CD4-positive, alpha-beta memory T cell (primary cell): ENCODE data around the gene PINLYP. TPM values are rescaled to one million over a fixed set of nuclear protein-coding genes. Genes with fewer than 3 reads are reported as not detected.

ENCODE experiments used
- CTCF ChIA-PET: fragments of 350-600 bp; sonication (Branson Sonifier 250); formaldehyde crosslinking; loops from one replicate; lab custom pipeline; 2021; ENCODE audit warnings: inconsistent platforms; ENCODE audit not compliant: partially characterized antibody; lab: Charles Lee
- POLR2A ChIA-PET: fragments of 350-600 bp; sonication (Branson Sonifier 250); formaldehyde crosslinking; loops from one replicate; lab custom pipeline; 2021; ENCODE audit not compliant: partially characterized antibody; lab: Charles Lee
- DNase-seq, 5 donors: peaks; one replicate each; pipeline versions ENCODE4 v3.0.0 to v3.0.0-alpha.2; 2020 to 2022; ENCODE audit warnings: mixed read lengths in 1 of 5
- H3K27ac ChIP-seq: one replicate; pipeline ENCODE4 v1.7.0; 2013; ENCODE audit warnings: low read depth, low read length
- H3K27me3 ChIP-seq: 2 replicates; pipeline ENCODE4 v1.7.0; 2013; ENCODE audit warnings: mild to moderate bottlenecking, low read length, moderate library complexity; ENCODE audit not compliant: insufficient read depth
- H3K36me3 ChIP-seq: 2 replicates; pipeline ENCODE4 v1.7.0; 2013; ENCODE audit warnings: mild to moderate bottlenecking, low read length, moderate library complexity; ENCODE audit not compliant: insufficient read depth
- H3K4me1 ChIP-seq: 2 replicates; pipeline ENCODE4 v1.7.0; 2013; ENCODE audit warnings: mild to moderate bottlenecking, low read length, moderate library complexity; ENCODE audit not compliant: insufficient read depth
- H3K4me3 ChIP-seq, 2 donors: one replicate each; pipeline ENCODE4 v1.7.0; 2013; ENCODE audit warnings: low read length in 2 of 2, mild to moderate bottlenecking in 1 of 2
- H3K9me3 ChIP-seq, 2 donors: one replicate each; pipeline ENCODE4 v1.7.0; 2013; ENCODE audit warnings: low read length in 2 of 2, control low read depth in 1 of 2; ENCODE audit not compliant: control insufficient read depth in 1 of 2
- H3K27ac Mint-ChIP-seq, 7 donors: one replicate each; pipeline ENCODE4 v1.8.0; 2020 to 2021; ENCODE audit warnings: mixed read lengths in 7 of 7, mild to moderate bottlenecking in 6 of 7, inconsistent platforms in 3 of 7, moderate library complexity in 3 of 7
- H3K27me3 Mint-ChIP-seq, 2 donors: one replicate each; pipeline ENCODE4 v1.8.0; 2020 to 2021; ENCODE audit warnings: mixed read lengths in 2 of 2
- H3K36me3 Mint-ChIP-seq, 2 donors: one replicate each; pipeline ENCODE4 v1.8.0; 2020 to 2021; ENCODE audit warnings: mixed read lengths in 2 of 2, inconsistent platforms in 1 of 2, mild to moderate bottlenecking in 1 of 2
- H3K4me1 Mint-ChIP-seq, 4 donors: one replicate each; pipeline ENCODE4 v1.8.0; 2020 to 2021; ENCODE audit warnings: mixed read lengths in 4 of 4, mild to moderate bottlenecking in 1 of 4
- H3K4me3 Mint-ChIP-seq, 8 donors: one replicate each; pipeline ENCODE4 v1.8.0; 2020 to 2021; ENCODE audit warnings: mixed read lengths in 8 of 8, mild to moderate bottlenecking in 7 of 8, moderate library complexity in 6 of 8, inconsistent platforms in 3 of 8
- H3K9me3 Mint-ChIP-seq, 8 donors: one replicate each; pipeline ENCODE4 v1.8.0; 2020 to 2021; ENCODE audit warnings: mixed read lengths in 8 of 8, mild to moderate bottlenecking in 5 of 8, inconsistent platforms in 3 of 8, moderate library complexity in 1 of 8
- intact Hi-C: fragments of 100-400 bp; cut with micrococcal nuclease; formaldehyde crosslinking; loops from one replicate; pipeline ENCODE4 v1.15.1; 2023
- polyA plus RNA-seq, 2 donors: library from polyadenylated mRNA; unstranded; fragments of 300-500 nt; fragmentation: Illumina TruSeq; gene quantifications; one replicate each; pipeline ENCODE4 v1.2.3, GENCODE V29; 2021
- total RNA-seq, 2 experiments: library from RNA; stranded (reverse); gene quantifications; one replicate each; pipeline ENCODE4 v1.2.3, GENCODE V29; 2021

The PINLYP gene
- total and polyA plus RNA-seq, 4 experiments from 2014 or later: 0.33 to 1.3 (median 0.84) TPM; not detected in 1

- ChIA-PET CTCF (interaction anchor here (0.7 to 1.9 kb wide), 3 partner anchors 24 to 114 kb away, joined by 3 to 8 read pairs (median 5); no protein-coding TSS in a partner anchor), POLR2A (interaction anchor here (1.5 to 2.9 kb wide), 2 partner anchors 23 to 45 kb away, joined by 8 to 15 read pairs; partner anchors contain the start of genes IRGQ, XRCC1 and ZNF576)
- H3K4me1 ChIP-seq: peaks cover 29% of the 10 kb centered on the region
- H3K36me3 ChIP-seq: peaks cover 4% of the 10 kb centered on the region
- H3K27me3 ChIP-seq: no peaks in the 10 kb centered on the region
- intact Hi-C loops: loop anchor here (1.0 kb wide), 3 partner anchors 23 to 49 kb away; partner anchors contain the start of genes IRGQ, PINLYP, XRCC1 and ZNF576
- H3K4me3 ChIP-seq: peak overlapping the region; percentile 90 to 97
- peaks cover 2 to 8% of the 10 kb centered on the region in 2 donors for H3K36me3 Mint-ChIP-seq
- no peaks in the 10 kb centered on the region for H3K9me3 ChIP-seq
- H3K27ac ChIP-seq: peak overlapping the region; percentile 77
- H3K9me3 Mint-ChIP-seq: no peaks in the 10 kb centered on the region
- peak in 1 of 5 donors; percentile 46 for DNase-seq
- no peaks in the 10 kb centered on the region for H3K27me3 Mint-ChIP-seq
- peak overlapping the region; percentile 91 to 98 (median 95) for H3K27ac Mint-ChIP-seq
- H3K4me3 Mint-ChIP-seq: peak overlapping the region; percentile 96 to 98 (median 98)
- H3K4me1 Mint-ChIP-seq: peaks cover 11 to 39% (median 23%) of the 10 kb centered on the region in 4 donors
These were observed 43.3 kb downstream of the PINLYP start for GRCh38 chr19:43618921-43619261.

GRCh38 chr19:43619262-43620060 lies 43.9 kb downstream of the PINLYP start, which contains the start of gene ZNF428:
Gene ZNF428, minus strand, starts transcription at chr19:43619629. Its CDS starts 5,325 bp downstream, at chr19:43614304.
- intact Hi-C loops: loop anchor here (1.0 kb wide), 3 partner anchors 23 to 49 kb away; partner anchors contain the start of genes IRGQ, PINLYP, XRCC1 and ZNF576
- Mint-ChIP-seq H3K9me3 (no peaks in the 10 kb centered on the region), H3K27me3 (no peaks in the 10 kb centered on the region), H3K36me3 (peaks cover 0 to 4% of the 10 kb centered on the region in 2 donors), H3K4me1 (peaks cover 11 to 40% (median 27%) of the 10 kb centered on the region in 4 donors), H3K4me3 (peak within 1 kb of the TSS; percentile 96 to 98 (median 98)), H3K27ac (peak within 1 kb of the TSS; percentile 95 to 99 (median 98))
- no peaks in the 10 kb centered on the region for H3K27me3 ChIP-seq
- DNase-seq: peak; percentile 85 to 88 (median 88)
- CTCF ChIA-PET: no interaction called here
- H3K36me3 ChIP-seq: no peaks in the 10 kb centered on the region
- no peaks in the 10 kb centered on the region for H3K9me3 ChIP-seq
- peak within 1 kb of the TSS; percentile 90 to 97 for H3K4me3 ChIP-seq
- POLR2A ChIA-PET: interaction anchor here (0.7 to 2.9 kb wide), 7 partner anchors 23 to 345 kb away, joined by 3 to 15 read pairs (median 4); partner anchors contain the start of genes IRGQ, SMG9 and ZNF576
- H3K4me1 ChIP-seq: peaks cover 29% of the 10 kb centered on the region
- peak within 1 kb of the TSS; percentile 77 for H3K27ac ChIP-seq

DNA sequence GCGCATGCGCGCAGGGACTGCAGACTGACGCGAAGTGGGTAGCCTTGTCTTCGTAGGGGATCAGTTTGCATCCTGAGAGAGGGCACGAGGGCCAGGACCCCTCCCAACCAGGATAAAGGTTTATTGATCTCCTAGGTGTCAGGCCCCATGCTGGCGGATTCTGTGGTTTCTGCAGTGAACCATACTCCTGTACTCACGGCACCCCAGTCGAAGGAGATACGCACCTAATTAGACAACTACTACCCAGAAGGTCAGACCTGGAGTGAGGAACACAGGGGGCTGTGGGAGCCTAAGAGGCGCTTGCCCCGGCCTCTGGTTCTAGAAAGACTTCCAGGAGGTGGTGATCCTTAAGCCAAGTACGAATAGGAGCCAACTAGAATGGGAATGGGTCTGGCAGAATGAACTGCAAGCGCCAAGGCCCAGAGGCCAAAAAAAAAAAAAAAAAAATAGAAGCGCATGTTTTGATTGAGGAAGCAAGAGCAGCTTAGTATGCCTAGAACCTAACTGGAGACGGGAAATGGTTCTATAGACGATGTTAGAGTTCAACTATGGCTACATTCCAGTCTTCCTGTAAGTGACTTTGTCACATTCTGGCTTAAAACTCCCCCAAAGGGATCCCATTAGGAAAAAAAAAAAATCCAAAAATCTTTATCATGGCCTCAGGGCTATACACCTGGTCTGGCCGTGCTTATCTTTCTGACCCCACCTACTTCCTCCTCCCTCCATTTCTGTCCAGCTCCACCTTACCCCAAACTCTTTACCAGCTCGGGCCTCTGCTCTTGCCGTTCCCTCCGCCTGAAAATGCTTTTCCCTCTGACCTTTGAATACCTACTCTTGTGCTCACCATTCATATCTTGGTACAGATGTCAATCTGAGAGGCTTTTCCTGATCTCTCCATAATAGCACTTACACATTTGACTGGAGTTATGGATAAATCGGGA lies 44.7 kb downstream of the PINLYP start:
- Mint-ChIP-seq H3K4me3 (peak overlapping the region; percentile 96 to 98 (median 98)), H3K36me3 (peaks cover 0 to 4% of the 10 kb centered on the region in 2 donors), H3K27ac (peak overlapping the region; percentile 95 to 99 (median 98)), H3K4me1 (peaks cover 16 to 49% (median 33%) of the 10 kb centered on the region in 4 donors), H3K9me3 (no peaks in the 10 kb centered on the region), H3K27me3 (no peaks in the 10 kb centered on the region)
- peaks cover 36% of the 10 kb centered on the region for H3K4me1 ChIP-seq
- ChIA-PET POLR2A (interaction anchor here (0.7 to 2.9 kb wide), 8 partner anchors 24 to 346 kb away, joined by 3 to 15 read pairs (median 4); partner anchors contain the start of genes IRGQ, SMG9 and ZNF576), CTCF (interaction anchor here (1.2 to 1.4 kb wide), 2 partner anchors 58 to 84 kb away, joined by 3 read pairs; no protein-coding TSS in a partner anchor)
- intact Hi-C loops: no loop called here
- no peaks in the 10 kb centered on the region for H3K27me3 ChIP-seq
- peak in 4 of 5 donors; percentile 78 to 81 (median 80) for DNase-seq
- no peaks in the 10 kb centered on the region for H3K36me3 ChIP-seq
- no peaks in the 10 kb centered on the region for H3K9me3 ChIP-seq
- peak overlapping the region; percentile 90 to 97 for H3K4me3 ChIP-seq
- H3K27ac ChIP-seq: peak overlapping the region; percentile 77

- Mint-ChIP-seq H3K9me3 (no peaks in the 10 kb centered on the region), H3K27me3 (peaks cover 2 to 6% of the 10 kb centered on the region in 2 donors), H3K4me1 (peaks cover 16 to 49% (median 29%) of the 10 kb centered on the region in 4 donors), H3K4me3 (no peak overlapping the region), H3K36me3 (peaks cover 0 to 4% of the 10 kb centered on the region in 2 donors), H3K27ac (peak overlapping the region in 3 of 7 donors; percentile 25 to 70 (median 34))
- no peaks in the 10 kb centered on the region for H3K27me3 ChIP-seq
- no peaks in the 10 kb centered on the region for H3K9me3 ChIP-seq
- no peaks in the 10 kb centered on the region for H3K36me3 ChIP-seq
- no peak for DNase-seq
- no peak overlapping the region for H3K27ac ChIP-seq
- H3K4me1 ChIP-seq: peaks cover 33% of the 10 kb centered on the region
- intact Hi-C loops: no loop called here
- ChIA-PET CTCF (interaction anchor here (1.2 to 1.5 kb wide), 3 partner anchors 27 to 175 kb away, joined by 3 to 4 read pairs (median 3); partner anchors contain the start of gene IRGQ), POLR2A (interaction anchor here (2.9 kb wide), 1 partner anchor 26 kb away, joined by 15 read pairs; the partner anchor contains the start of genes IRGQ and ZNF576)
- H3K4me3 ChIP-seq: no peak overlapping the region
These were observed 46.5 kb downstream of the PINLYP start for GRCh38 chr19:43622070-43622469.

- H3K27ac ChIP-seq: no peak overlapping the region
- no peaks in the 10 kb centered on the region for H3K36me3 ChIP-seq
- DNase-seq: no peak
- Mint-ChIP-seq H3K27me3 (peaks cover 2 to 9% of the 10 kb centered on the region in 2 donors), H3K4me3 (no peak overlapping the region), H3K4me1 (peaks cover 16 to 49% (median 29%) of the 10 kb centered on the region in 4 donors), H3K9me3 (no peaks in the 10 kb centered on the region), H3K36me3 (peaks cover 0 to 4% of the 10 kb centered on the region in 2 donors), H3K27ac (no peak overlapping the region)
- no peak overlapping the region for H3K4me3 ChIP-seq
- no peaks in the 10 kb centered on the region for H3K27me3 ChIP-seq
- POLR2A ChIA-PET: no interaction called here
- intact Hi-C loops: no loop called here
- H3K9me3 ChIP-seq: no peaks in the 10 kb centered on the region
- CTCF ChIA-PET: no interaction called here
- H3K4me1 ChIP-seq: peaks cover 29% of the 10 kb centered on the region
These were observed 47.4 kb downstream of the PINLYP start for GRCh38 chr19:43622956-43623355.

DNA sequence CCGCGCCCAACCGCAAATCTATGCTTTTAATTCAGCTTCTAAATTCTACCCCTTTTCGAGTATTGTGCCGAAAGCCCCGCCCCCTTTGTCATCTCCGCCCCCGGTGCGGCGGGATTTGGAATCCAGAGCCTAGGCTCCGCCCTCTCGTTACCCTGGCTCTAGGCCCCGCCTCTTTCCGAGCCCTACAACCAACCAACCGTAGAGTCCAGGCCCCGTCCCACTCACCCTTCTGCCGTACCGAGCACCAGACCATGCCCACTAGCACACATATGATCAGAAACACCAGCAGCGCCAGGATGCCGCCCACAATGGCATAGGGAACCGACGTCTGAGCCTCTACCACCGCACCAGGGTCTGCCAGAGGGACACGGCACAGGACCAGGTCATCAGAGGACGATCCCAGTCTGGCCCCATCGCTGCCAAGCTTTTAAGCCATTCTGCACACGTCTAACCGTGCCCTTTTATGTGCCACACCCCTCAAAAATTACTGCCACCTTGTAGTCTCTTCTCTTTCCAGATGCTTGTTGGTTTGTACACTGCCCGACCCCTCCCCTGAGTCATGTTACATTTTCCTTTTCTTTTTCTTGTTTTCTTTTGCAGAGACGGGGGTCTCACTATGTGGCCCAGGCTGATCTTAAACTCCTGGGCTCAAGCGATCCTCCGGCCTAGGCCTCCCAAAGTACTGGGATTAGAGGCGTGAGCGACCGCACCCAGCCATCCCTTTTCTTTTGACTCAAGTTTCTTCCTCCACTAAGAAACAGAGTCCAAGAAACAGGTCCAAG lies 48.5 kb downstream of the PINLYP start:
- Histone ChIP-seq H3K36me3 (no peaks in the 10 kb centered on the region), H3K27ac (no peak overlapping the region), H3K9me3 (no peaks in the 10 kb centered on the region), H3K4me3 (no peak overlapping the region), H3K4me1 (peaks cover 20% of the 10 kb centered on the region), H3K27me3 (no peaks in the 10 kb centered on the region)
- ChIA-PET CTCF (interaction anchor here (1.5 kb wide), 1 partner anchor 44 kb away, joined by 4 read pairs; no protein-coding TSS in a partner anchor), POLR2A (interaction anchor here (1.3 kb wide), 1 partner anchor 98 kb away, joined by 3 read pairs; no protein-coding TSS in a partner anchor)
- Mint-ChIP-seq H3K4me1 (peaks cover 11 to 44% (median 24%) of the 10 kb centered on the region in 4 donors), H3K9me3 (no peaks in the 10 kb centered on the region), H3K27ac (peak overlapping the region in 6 of 7 donors; percentile 22 to 71 (median 49)), H3K27me3 (peaks cover 2 to 9% of the 10 kb centered on the region in 2 donors), H3K36me3 (peaks cover 0 to 4% of the 10 kb centered on the region in 2 donors), H3K4me3 (peak overlapping the region in 1 of 8 donors; percentile 29)
- intact Hi-C loops: no loop called here
- no peak for DNase-seq
